GM10266 (cell line): ENCODE measurements around the gene TMEM171.

Experiments
- DNase-seq: peaks from one replicate; pipeline ENCODE4 v3.0.0; 2012; ENCODE audit errors: extremely low spot score
- TF ChIP-seq, protein P1 (sequence below): IDR thresholded peaks from 2 replicates; pipeline ENCODE4 v1.5.1; 2012; ENCODE audit warnings: mild to moderate bottlenecking, low read depth; ENCODE audit not compliant: control insufficient read depth, insufficient read depth; ENCODE audit errors: missing control alignments

The TMEM171 gene

DNA sequence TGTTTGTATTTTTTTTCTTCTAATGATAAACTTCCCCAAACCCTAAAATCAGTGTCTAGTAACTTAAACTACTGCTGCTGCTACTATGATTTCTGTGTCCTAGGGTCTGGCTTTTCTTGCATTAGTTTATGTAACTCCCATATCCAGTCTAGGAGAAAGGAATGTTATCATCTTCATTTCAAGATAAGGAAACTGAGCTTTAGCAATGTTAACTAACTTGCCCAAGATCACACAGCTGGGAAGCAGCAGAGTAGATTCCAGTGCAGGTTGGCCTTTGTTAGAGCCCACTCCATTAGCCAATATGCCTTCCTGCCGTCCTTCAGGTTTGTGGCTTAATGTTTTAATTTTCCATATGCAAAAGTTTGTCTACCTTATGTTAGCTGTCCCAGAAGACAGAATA lies 10.4 kb downstream of the TMEM171 start:
- no peak for DNase-seq
- TF ChIP-seq, protein P1, sequence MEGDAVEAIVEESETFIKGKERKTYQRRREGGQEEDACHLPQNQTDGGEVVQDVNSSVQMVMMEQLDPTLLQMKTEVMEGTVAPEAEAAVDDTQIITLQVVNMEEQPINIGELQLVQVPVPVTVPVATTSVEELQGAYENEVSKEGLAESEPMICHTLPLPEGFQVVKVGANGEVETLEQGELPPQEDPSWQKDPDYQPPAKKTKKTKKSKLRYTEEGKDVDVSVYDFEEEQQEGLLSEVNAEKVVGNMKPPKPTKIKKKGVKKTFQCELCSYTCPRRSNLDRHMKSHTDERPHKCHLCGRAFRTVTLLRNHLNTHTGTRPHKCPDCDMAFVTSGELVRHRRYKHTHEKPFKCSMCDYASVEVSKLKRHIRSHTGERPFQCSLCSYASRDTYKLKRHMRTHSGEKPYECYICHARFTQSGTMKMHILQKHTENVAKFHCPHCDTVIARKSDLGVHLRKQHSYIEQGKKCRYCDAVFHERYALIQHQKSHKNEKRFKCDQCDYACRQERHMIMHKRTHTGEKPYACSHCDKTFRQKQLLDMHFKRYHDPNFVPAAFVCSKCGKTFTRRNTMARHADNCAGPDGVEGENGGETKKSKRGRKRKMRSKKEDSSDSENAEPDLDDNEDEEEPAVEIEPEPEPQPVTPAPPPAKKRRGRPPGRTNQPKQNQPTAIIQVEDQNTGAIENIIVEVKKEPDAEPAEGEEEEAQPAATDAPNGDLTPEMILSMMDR, result no peak

DNA sequence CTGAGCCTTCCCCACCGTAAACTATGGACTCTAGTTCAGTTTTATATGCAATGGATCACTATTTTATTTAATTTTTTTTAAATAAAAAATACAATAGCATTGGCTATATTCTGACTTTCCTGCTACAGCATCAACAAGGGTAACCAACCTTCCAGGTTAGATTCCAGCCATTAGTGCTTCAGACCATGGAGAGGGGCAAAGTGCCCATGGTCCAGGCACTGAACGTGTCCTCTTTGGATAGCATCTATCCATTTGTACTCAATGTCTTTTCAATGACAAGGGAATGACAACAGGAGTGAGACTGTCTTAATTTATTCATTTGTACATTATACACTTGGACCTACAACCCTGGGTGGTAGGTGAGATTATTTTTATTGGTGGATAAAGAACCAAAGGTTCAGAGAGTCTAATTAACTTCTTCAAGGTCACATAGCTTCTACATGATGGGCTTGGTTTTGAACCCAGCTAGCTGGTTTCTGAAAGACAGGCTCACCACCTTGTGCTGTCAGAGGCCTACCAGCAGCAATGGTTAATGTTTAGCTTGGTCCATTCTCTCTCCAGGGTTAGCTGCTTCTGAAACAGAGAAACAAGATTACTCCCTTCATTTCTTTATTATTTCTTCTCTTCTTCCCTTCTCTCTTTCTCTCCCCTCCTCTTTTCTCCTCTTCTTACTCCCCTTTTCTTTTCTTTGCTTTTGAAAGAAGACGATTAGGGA lies 11.5 kb downstream of the TMEM171 start:
- no peak for DNase-seq
- TF ChIP-seq, protein P1, result no peak

DNA sequence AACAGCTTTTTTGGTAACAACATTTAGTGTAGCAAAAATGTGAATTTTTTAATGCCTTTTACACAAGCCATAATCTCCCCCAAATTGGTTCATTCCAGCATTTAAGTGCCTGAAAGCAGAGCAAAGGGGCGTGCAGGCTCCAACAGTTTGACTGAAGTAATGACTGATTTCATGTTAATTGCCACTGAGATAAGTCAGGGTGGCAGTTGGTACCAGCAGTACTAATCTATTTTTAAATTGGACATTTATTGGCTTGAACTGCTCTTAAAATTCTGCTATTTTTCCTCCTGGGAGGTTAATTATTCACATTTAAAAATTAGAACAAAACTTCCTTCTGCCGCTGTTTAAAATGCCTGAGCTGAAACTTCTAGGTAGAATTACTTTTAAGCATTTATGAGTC lies 12.4 kb downstream of the TMEM171 start:
- TF ChIP-seq, protein P1, result no peak
- no peak for DNase-seq

DNA sequence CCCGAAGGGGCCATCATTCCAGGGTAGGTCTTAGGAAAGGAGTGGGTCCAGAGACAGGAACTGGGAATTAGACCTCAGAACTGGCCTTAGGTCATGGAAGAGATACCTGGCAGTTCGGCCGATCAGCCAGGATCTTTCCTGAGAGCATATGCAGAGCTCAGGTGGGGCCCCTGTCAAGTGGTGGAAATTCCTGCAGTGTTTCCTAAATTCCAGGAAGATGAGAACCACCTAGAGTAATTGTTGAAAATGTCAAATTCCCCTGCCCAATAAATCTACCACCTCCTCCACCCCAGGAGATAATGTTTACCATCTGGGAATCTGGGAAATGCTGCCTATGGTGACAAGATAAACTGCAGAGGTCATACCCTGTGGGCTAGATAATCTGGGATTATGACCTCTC lies 14.6 kb downstream of the TMEM171 start:
- no peak for DNase-seq
- TF ChIP-seq, protein P1, result no peak

DNA sequence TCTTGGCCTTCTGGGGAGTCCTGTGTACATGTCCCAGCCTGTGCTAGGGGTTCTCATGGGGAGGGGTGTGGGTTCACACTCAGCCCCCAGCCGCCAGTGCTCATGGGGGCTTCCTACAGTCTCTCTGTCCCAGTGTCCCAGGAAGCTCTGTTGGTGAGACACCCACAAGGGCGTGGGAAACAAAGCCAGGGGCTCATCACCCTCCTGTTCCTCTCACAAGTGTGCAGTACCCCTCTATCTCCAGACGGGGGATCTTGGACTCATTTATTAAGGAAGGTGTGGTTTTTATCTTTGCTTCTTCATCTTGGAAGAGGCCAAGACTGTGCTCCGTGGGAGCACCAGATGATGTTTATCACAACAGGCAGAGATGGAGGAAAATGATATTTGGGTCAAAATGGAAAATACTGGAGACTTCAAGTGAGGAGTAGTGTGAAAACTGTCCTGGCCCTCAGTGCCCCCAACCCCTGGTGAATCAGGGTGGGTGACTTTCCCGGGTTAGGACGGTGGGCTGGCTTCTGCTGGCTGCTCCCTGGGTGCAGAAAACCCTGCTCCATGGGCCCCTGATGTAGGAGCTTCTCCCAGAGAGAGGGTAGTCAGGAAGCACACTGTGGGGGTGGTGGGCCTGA lies 15.2 kb downstream of the TMEM171 start:
- TF ChIP-seq, protein P1, result no peak
- DNase-seq, result no peak

DNA sequence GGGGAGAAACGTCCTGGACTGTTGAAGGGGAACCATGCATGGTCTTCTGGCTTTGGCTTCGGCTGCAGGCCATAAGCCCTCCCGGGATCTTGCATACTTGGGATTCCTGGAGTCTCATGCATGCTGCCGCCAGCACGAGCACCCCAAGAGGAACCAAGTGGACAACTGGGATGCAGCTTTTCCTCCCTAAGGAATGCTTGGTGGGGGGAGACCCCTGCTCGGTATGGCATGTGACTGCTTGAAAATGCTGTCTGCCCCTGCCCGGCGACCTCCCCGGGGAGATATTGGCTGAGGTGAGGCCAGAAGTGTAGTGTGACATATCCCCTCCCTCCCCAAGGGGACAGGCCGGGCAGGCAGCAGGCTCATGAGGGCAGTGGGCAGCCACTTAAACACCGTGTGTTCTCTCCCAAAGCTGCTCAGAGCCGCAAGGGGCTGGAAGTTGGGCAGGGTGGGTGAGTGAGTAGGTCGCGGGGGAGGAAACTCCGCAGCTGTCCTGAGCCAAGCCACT lies 15.7 kb downstream of the TMEM171 start:
- DNase-seq, result no peak
- TF ChIP-seq, protein P1, result no peak

DNA sequence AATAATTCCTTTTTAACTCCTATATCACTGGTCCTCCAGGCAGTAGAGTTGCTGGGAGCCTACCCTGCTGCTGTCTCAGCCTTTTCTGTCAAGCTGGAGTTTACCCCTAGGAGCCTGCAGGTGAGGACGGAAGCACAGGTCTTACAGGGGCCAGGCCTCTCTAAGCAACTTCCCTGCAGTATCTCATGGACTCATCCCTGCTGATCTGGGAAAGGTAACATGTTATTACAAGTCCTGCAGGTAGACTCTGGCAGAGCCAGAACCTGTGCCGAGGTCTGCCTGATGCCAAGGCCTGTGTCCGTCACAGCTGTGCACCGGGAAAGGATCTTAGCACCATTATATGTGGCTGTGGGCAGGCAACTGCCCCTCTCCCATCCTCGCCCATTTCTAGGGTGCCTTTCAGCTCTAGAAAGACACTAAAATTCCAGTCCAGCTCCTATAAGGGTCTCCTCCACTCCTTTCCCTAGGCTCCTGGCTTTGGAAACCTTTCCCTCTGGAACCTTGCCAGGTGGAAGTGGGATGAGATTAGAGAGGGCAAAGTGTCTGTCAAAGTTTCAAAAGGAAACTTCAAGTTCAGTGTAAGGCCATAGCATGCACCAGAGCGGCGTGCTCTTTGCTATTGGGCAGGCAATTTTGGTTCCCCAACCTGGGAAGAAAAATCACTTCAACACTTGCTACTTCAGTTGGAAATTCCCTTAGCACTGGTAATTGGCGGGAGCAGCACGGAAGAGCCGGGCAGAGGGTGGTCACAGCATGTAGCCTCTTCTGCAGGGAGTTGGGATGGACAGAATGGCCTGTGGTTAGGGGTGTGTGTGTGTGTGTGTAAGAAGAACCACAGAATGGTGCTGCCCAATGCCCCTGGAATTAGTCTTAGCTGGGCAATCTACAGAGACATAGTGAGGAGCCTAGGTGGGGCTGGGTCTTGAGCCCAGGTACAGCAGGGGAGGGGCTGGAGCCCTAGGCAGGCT lies 17.5 kb downstream of the TMEM171 start:
- no peak for DNase-seq
- TF ChIP-seq, protein P1, result no peak
